GM12865 (cell line): ENCODE measurements around the gene SORCS2.

Experiments
- DNase-seq: peaks from one replicate; pipeline ENCODE4 v3.0.0; 2010; ENCODE audit warnings: low read depth
- H3K4me3 ChIP-seq: 2 replicates; pipeline ENCODE4 v1.5.1; 2011; ENCODE audit warnings: mild to moderate bottlenecking, low read depth, low read length, control low read depth
- CTCF ChIP-seq: IDR thresholded peaks from 2 replicates; pipeline ENCODE4 v1.5.1; 2011; ENCODE audit warnings: low read length, control low read depth, low read depth, inconsistent platforms; ENCODE audit not compliant: insufficient read depth; ENCODE audit errors: missing control alignments

Gene SORCS2

GRCh38 chr4:7315935-7316334, 123.6 kb downstream of the SORCS2 start:
- no peak for TF ChIP-seq CTCF
- DNase-seq: no peak
- H3K4me3 ChIP-seq: no peak overlapping the region

DNA sequence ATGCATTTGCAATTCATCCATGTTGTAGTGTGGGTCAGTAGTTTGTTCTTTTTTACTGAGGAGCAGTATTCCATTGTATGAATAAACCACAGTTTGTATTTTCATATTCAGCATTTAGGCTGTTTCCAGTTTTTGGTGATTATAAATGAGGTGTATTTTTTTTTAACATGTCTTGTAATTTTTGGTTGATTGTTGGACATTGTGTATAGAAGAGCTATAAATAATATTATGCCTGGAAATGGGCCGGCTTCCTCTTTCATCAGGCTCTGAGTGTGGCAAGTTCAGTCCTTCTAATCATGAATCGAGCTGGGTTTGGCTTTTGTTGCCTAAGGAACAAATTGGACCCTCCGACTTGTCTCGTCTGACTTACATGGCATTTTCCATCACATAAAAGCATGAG, 126.7 kb downstream of the SORCS2 start:
- no peak for TF ChIP-seq CTCF
- no peak overlapping the region for H3K4me3 ChIP-seq
- DNase-seq: no peak

DNA sequence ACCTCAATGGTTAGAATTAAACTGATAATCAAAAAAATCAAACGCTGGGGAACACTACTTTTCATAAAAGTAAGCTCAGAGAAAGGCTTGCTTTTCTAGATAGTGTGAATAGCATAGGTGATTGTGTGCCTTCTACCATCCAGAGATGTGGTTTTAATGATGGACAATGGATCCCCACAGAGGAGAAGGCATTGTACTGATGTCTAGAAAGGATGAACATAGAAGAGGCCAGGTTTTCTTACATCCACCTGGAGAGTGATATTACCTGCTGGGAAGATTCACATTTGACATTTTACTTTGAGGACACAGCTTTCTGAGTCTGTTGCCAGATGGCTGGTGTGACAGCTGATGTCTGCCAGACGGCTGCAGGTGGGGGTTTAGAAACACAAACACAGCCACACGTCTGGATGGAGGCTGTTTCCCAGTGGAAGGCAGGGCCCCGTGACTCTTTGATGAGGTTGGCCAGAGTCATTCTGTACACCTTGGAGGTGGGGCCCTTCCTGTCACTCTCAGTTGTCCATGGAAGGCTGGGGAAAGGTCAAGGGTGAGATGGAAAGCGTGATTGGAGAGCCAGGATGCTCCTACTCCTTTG, 128.0 kb downstream of the SORCS2 start:
- H3K4me3 ChIP-seq: no peak overlapping the region
- no peak for DNase-seq
- no peak for TF ChIP-seq CTCF

GRCh38 chr4:7322166-7322991, 130.0 kb downstream of the SORCS2 start:
- no peak for DNase-seq
- no peak overlapping the region for H3K4me3 ChIP-seq
- TF ChIP-seq CTCF: no peak

- DNase-seq: no peak
- TF ChIP-seq CTCF: no peak
- no peak overlapping the region for H3K4me3 ChIP-seq
Measured at GRCh38 chr4:7323461-7323871, 131.1 kb downstream of the SORCS2 start.

- no peak for DNase-seq
- TF ChIP-seq CTCF: no peak
Measured at GRCh38 chr4:7323872-7324650, 131.7 kb downstream of the SORCS2 start.

More at GRCh38 chr4:7323872-7324650, 131.7 kb downstream of the SORCS2 start:
- no peak overlapping the region for H3K4me3 ChIP-seq
